GM19025 (cell line): Measurements from ENCODE around the gene BNIP1.

Experiments
- ATAC-seq: cut with Tn5 transposase; IDR thresholded peaks from one replicate; pipeline ENCODE4 v1.9.1; 2021; ENCODE audit warnings: mild to moderate bottlenecking, low read depth, moderate library complexity; ENCODE audit not compliant: unreplicated experiment

The BNIP1 gene

DNA sequence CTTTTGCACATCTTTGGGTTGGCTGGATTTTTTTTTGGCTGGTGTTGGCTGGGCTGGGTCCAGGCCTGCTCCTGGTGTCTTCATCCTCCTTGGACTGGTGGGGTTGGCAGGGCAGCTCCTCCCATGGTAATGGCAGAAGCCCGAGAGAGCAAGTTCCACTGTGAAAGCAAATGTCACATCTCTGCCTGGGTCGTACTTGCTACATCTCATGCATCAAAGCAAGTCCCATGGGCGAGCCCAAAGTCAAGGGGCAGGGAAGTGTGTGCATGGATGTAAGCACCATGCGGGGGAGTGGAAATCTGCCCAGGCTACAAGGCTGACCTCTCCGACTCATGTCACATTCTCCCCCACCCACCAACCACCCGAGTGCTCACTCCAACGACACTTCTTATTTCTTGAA is 64.0 kb downstream of the BNIP1 start:
- ATAC-seq = no peak

DNA sequence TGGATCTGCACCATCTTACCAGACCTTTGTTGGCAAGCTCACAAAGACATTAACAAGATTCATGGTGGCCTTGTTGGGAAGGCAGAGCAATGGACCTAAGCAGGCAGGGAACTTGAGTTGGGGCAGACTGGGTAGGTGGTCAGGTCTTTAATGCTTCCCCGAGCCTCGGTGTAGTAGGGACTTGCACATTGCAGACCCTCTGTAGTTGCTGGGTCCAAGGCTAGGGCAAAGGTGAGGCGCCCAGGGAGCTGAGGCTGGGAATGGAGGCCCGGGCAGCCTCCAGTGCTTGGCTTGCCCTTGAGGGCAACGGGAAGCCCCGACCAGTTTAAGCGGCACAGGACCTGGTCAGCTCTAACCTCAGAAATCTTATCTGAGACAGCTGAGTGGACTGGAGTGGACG is 66.5 kb downstream of the BNIP1 start:
- no peak for ATAC-seq

DNA sequence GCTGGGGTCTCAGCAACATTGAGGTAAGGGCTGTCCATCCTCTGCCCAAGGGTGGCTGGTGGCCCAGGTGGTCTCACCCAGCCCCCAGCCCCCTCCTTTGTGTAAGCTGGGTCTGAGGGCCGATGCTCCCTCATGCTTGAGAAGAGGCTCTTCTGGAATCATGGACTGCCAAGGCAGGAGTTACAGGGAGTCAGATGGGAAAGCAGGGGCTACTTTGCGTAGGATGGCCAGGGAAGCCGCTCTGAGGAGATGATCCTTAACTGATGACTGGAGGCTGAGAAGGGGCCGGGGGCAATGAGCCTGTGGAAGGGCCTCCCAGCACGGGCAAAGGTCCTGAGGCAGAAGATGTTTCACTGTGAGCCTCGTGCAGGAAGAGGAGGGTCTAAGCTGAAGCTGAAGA is 67.0 kb downstream of the BNIP1 start:
- no peak for ATAC-seq

DNA sequence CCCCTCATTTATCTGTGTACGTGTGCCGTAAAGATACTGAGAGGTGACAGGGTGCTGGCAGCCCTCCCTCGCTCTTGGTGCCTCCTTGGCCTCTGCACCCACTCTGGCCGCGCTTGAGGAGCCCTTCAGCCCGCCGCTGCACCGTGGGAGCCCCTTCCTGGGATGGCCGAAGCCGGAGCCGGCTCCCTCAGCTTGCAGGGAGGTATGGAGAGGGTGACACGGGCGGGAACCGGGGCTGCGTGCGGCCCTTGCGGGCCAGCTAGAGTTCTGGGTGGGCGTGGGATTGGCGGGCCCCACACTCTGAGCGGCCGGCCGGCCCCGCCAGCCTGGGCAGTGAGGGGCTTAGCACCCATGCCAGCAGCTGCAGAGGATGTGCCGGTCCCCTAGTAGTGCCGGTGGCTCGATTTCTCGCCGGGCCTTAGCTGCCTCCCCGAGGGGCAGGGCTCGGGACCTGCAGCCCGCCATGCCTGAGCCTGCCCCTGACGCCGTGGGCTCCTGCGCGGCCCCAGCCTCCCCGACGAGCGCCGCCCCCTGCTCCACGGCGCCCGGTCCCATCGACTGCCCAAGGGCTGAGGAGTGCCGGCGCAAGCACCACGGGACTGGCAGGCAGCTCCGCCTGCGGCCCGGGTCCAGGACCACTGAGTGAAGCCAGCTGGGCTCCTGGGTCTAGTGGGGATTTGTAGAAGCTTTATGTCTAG is 69.1 kb downstream of the BNIP1 start:
- ATAC-seq = no peak
